Heart right ventricle (tissue), 16 donors: ENCODE data around the gene RAB37. TPM values are rescaled to one million over a fixed set of nuclear protein-coding genes. Genes with fewer than 3 reads are reported as not detected.

Experiments used
- ATAC-seq, 8 donors: fragments of 200-7000 bp; cut with Tn5 transposase; one replicate each; pipeline ENCODE4 v1.9.1; 2020; ENCODE audit warnings: mild to moderate bottlenecking in 8 of 8, moderate library complexity in 8 of 8, moderate number of reproducible peaks in 1 of 8
- DNase-seq, 2 donors: peaks; one replicate each; pipeline ENCODE4 v3.0.0-alpha.2; 2020
- H3K27ac ChIP-seq, 10 donors: fragments of 200-600 bp; sonication (generic) in 2 of 10; one replicate each; pipeline versions ENCODE4 v1.5.0 to v1.8.0; 2020 to 2022; ENCODE audit warnings: mild to moderate bottlenecking in 3 of 10
- H3K27me3 ChIP-seq, 7 donors: fragments of 200-600 bp; one replicate each; pipeline ENCODE4 v1.8.0; 2021 to 2022; ENCODE audit warnings: mild to moderate bottlenecking in 2 of 7
- H3K36me3 ChIP-seq, 9 donors: fragments of 200-600 bp; sonication (generic) in 1 of 9; one replicate each; pipeline versions ENCODE4 v1.5.0 to v1.8.0; 2020 to 2022; ENCODE audit warnings: mild to moderate bottlenecking in 2 of 9
- H3K4me1 ChIP-seq, 9 donors: fragments of 200-600 bp; sonication (generic) in 1 of 9; one replicate each; pipeline versions ENCODE4 v1.5.0 to v1.8.0; 2020 to 2022; ENCODE audit warnings: mild to moderate bottlenecking in 4 of 9
- H3K4me3 ChIP-seq, 10 donors: fragments of 200-600 bp; sonication (generic) in 2 of 10; one replicate each; pipeline versions ENCODE4 v1.5.0 to v1.8.0; 2020 to 2022; ENCODE audit warnings: mild to moderate bottlenecking in 7 of 10, moderate library complexity in 2 of 10
- H3K9me3 ChIP-seq, 11 donors: fragments of 200-600 bp in 10 of 11; sonication (generic) in 2 of 11; one replicate each; pipeline versions ENCODE4 v1.5.0 to v1.8.0; 2013 to 2022; ENCODE audit warnings: mild to moderate bottlenecking in 2 of 11, control low read depth in 1 of 11, moderate library complexity in 1 of 11
- WGBS, 2 donors: extraction: QIAGEN DNeasy Blood & Tissue Kit; methylation state at CpG; one replicate each; pipeline ENCODE4 v1.1.7; 2013; ENCODE audit warnings: inconsistent platforms in 1 of 2; 5-methylcytosine and 5-hydroxymethylcytosine counted together
- intact Hi-C, 10 donors: fragments of 100-400 bp; cut with DNase I; formaldehyde crosslinking; loops; one replicate each; pipeline versions ENCODE4 v1.11.1 to v1.14.2; 2022
- polyA plus RNA-seq, 2 donors: library from polyadenylated mRNA; stranded (reverse); fragments of 200-250 nt; gene quantifications; one replicate each; pipeline ENCODE4 v1.2.3, GENCODE V29; 2013
- total RNA-seq, 10 donors: library from RNA; stranded (reverse); fragmentation: NEBNext Ultra II Directional in 3 of 10; extraction: Animal tissue kit (Norgen Biotek cat#: 25700) in 3 of 10; gene quantifications; one replicate each; pipeline versions ENCODE4 v1.2.1 to v1.2.4, GENCODE V29; 2021 to 2023
- TF ChIP-seq, protein P1 (sequence below), 9 donors: fragments of 200-600 bp; sonication (generic) in 2 of 9; IDR thresholded peaks; one replicate each; pipeline versions ENCODE4 v1.5.0 to v1.8.0; 2021 to 2022; ENCODE audit warnings: antibody characterized with exemption in 9 of 9, mild to moderate bottlenecking in 5 of 9, moderate library complexity in 1 of 9
- donor health status: Arrhythmogenic right ventricular cardiomyopathy.
- donor health status: ischemic (EF 13 %, LVEDD 7.1; RV severe dilation, severe dysfunction).
- donor health status: healthy with polysubstance abuse.
- donor health status: DM: no; HTN: yes; CAD: no.
- donor health status: DM: no; HTN: no; CAD: no.
- donor health status: ischemic (EF 25% LVEDD 6.9; RV normal size, moderate dysfunction).
- donor health status: ischemic (EF 25% LVEDD 5.7; RV mildly dilated, moderate dysfunction).
- donor health status: healthy.
- donor health status: DM: yes; HTN: yes; CAD: no.
- donor health status: Ischemic cardiomyopathy.
- donor health status: ischemic (EF 35%, LVEDD 5.7; RV mildly dilated, moderate dysfunction).
- donor health status: nonischemic (EF 11% LVEDD 7.7; RV severe dilation, severe dysfunction).
- donor health status: DM: yes; HTN: yes; CAD: no.
- donor health status: PGD.
- donor health status: ischemic (EF 29% LVEDD 5.4; RV normal size, mild dysfunction).
- donor health status: nonischemic (EF 23%, LVEDD 6.1; RV moderate dilation, normal function).

The RAB37 gene
- total and polyA plus RNA-seq, 12 donors: 0.93 to 2.8 (median 1.6) TPM

DNA sequence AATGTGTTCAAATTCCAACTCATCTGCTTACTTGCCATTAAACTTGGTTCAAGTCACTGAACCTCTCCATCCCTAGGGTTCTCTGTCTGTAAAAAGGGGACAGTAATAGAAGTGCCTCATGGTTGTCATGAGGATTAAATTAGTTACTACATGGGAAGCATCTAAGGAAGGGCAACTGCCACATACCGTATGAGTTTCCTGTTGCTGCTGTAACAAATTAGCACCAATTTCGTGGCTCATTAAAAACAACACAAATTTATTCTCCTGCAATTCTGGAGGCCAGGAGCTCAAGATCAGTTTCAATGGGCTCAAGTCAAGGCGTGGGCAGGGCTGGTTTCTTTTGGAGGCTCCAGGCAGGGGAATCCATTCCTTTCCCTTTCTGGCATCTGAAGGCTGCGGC lies 43.0 kb upstream of the RAB37 start:
- intact Hi-C loops: no loop called here
- Histone ChIP-seq H3K4me3 (no peak overlapping the region), H3K9me3 (no peaks in the 10 kb centered on the region), H3K36me3 (peaks cover 0 to 10% (median 0%) of the 10 kb centered on the region in 9 donors), H3K27me3 (peaks cover 0 to 28% (median 17%) of the 10 kb centered on the region in 7 donors), H3K27ac (no peak overlapping the region), H3K4me1 (peaks cover 0 to 21% (median 0%) of the 10 kb centered on the region in 9 donors)
- DNase-seq (no peak), ATAC-seq (no peak)
- TF ChIP-seq, protein P1, sequence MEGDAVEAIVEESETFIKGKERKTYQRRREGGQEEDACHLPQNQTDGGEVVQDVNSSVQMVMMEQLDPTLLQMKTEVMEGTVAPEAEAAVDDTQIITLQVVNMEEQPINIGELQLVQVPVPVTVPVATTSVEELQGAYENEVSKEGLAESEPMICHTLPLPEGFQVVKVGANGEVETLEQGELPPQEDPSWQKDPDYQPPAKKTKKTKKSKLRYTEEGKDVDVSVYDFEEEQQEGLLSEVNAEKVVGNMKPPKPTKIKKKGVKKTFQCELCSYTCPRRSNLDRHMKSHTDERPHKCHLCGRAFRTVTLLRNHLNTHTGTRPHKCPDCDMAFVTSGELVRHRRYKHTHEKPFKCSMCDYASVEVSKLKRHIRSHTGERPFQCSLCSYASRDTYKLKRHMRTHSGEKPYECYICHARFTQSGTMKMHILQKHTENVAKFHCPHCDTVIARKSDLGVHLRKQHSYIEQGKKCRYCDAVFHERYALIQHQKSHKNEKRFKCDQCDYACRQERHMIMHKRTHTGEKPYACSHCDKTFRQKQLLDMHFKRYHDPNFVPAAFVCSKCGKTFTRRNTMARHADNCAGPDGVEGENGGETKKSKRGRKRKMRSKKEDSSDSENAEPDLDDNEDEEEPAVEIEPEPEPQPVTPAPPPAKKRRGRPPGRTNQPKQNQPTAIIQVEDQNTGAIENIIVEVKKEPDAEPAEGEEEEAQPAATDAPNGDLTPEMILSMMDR (IDR thresholded peaks at IDR 0.05): no peak
- WGBS, 2 donors: 82 to 83% methylated on average over 4 of the region's 4 CpGs

DNA sequence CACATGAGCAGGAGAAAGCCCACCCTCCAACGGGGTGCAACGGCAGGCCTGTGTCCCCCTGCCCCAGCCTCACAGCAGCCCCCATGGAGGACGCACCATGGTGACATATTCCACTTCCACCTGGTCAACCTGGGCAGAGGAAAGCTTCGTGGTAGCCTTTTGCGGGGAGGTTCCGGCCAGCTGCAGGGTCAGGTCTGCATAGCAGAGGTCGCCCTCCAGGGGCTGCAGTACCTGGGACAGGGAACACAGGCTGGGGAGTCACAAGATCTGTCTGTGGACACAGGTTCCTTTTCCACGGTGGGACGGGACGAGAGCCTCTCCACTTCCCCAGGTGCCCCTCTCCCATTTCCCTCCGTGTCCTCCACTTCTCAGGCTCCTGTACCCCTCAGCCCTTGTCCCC lies 41.4 kb upstream of the RAB37 start:
- Histone ChIP-seq H3K4me1 (peaks cover 0 to 9% (median 0%) of the 10 kb centered on the region in 9 donors), H3K4me3 (no peak overlapping the region), H3K27ac (no peak overlapping the region), H3K36me3 (peaks cover 0 to 10% (median 0%) of the 10 kb centered on the region in 9 donors), H3K27me3 (peaks cover 0 to 40% (median 17%) of the 10 kb centered on the region in 7 donors), H3K9me3 (no peaks in the 10 kb centered on the region)
- TF ChIP-seq, protein P1 (IDR thresholded peaks at IDR 0.05): no peak
- intact Hi-C loops: no loop called here
- WGBS, 2 donors: 84 to 87% methylated on average over 11 of the region's 11 CpGs
- DNase-seq (no peak), ATAC-seq (no peak)

DNA sequence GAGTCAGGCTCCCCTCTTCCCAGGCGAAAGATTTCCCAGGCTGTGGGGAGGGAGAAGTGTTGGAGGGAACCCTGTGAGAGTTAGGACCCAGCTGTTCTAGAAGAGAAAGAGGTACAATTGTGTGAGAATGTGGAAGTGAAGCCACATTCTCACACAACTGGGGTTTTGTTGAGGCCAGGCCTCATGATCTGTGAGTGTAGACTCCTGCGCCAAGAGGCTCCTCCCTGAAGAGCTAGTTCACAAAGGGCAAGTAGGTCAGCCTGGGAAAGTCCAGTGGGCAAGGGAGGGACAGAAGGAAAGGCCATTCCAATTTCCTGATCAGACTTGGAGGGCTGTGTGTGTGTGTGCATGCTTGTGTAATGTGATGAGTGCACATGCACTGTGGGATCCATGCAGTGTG lies 39.5 kb upstream of the RAB37 start:
- no peak overlapping the region for H3K4me3 ChIP-seq
- H3K27me3 ChIP-seq: peaks cover 0 to 38% (median 17%) of the 10 kb centered on the region in 7 donors
- 75 to 81% methylated on average over 2 of the region's 2 CpGs for WGBS, 2 donors

DNA sequence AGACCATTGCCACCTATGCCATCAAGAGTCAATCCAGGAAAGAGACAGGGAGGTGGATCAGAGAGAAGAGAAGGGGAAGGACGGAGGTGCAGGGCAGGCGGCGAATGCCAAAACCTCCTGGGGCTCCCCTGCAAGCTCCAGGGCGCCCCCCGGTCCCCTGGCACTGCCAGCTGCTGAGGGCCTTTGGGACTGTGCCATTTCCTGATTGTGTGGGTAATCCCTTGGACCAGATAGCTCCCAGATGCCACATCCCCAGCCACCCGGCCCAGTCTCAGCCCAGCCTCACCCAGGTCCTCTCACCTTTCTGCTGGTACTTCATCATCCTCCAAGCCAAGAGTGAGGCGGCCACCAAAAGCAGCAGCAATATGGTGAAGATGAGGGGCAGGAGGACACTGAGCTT lies 39.0 kb upstream of the RAB37 start:
- H3K9me3 ChIP-seq: no peaks in the 10 kb centered on the region
- H3K36me3 ChIP-seq: peaks cover 0 to 10% (median 0%) of the 10 kb centered on the region in 9 donors
- intact Hi-C loops: no loop called here
- no peak overlapping the region for H3K4me3 ChIP-seq
- ATAC-seq (no peak), DNase-seq (no peak)
- no peak overlapping the region for H3K27ac ChIP-seq
- TF ChIP-seq, protein P1 (IDR thresholded peaks at IDR 0.05): no peak
- WGBS, 2 donors: 81 to 89% methylated on average over 7 of the region's 7 CpGs
- H3K27me3 ChIP-seq: peaks cover 0 to 32% (median 17%) of the 10 kb centered on the region in 7 donors
- H3K4me1 ChIP-seq: peaks cover 0 to 5% (median 0%) of the 10 kb centered on the region in 9 donors

More for the DNA sequence above, 39.5 kb upstream of the RAB37 start:
- TF ChIP-seq, protein P1 (IDR thresholded peaks at IDR 0.05): no peak
- no peaks in the 10 kb centered on the region for H3K4me1 ChIP-seq
- peaks cover 0 to 10% (median 0%) of the 10 kb centered on the region in 9 donors for H3K36me3 ChIP-seq
- H3K27ac ChIP-seq: no peak overlapping the region
- intact Hi-C loops: no loop called here
- H3K9me3 ChIP-seq: no peaks in the 10 kb centered on the region
- DNase-seq (no peak), ATAC-seq (no peak)
